Measurements from ENCODE around the gene CD82. TPM values are rescaled to one million over a fixed set of nuclear protein-coding genes. Genes with fewer than 3 reads are reported as not detected.

CD82 gene
- total and polyA plus RNA-seq, 2 of the 8 experiments (the other 6 are each of a cell fraction or from before 2014, with no cell fraction given): 7.9 to 10.3 TPM

DNA sequence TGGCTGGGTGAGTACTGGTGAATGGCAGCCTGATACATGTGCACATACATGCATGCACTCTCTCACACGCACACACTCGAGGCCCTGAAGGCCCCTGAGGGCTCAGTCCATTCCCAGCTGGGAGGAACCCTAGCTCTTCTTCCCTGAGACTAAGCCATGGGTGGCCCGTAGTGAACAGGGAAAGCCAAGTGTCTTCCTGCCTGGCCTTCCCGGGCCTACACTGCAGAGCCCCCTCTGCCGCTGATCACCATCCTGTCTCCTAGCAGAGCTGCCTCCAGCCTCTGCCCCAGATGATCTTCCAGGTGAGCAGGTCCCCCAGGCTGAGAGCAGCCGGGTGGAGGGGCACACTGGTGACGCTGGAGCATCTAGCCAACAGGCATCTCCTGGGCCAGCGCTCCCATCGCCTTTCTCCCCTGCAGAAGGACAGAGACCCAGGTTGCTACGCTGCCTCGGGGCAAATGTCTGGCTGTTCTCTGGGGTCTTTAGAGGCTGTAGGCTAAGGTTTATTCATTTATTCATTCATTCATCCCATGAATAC, 57.3 kb downstream of the CD82 start (continued):
- TF ChIP-seq GTF2F1 (IDR thresholded peaks at IDR 0.05; ENCODE audit: borderline replicate concordance, low read depth, low read length) (no peak), TAF1 (IDR thresholded peaks at IDR 0.05; ENCODE audit: low read depth, low read length) (no peak)
